ENCODE results near the gene PLRG1.

GRCh38 chr4:154578919-154579318, 28.7 kb upstream of the PLRG1 start:
- no peak for TF ChIP-seq CTCF (IDR thresholded peaks at IDR 0.05; ENCODE audit: low read depth, low read length, poor library complexity, severe bottlenecking)
- TF ChIP-seq EZH2phosphoT487 (IDR thresholded peaks at IDR 0.05; ENCODE audit: borderline replicate concordance, low read length) = no peak
